ENCODE measurements around the gene OTOG.

GRCh38 chr11:17544181-17544622 is 2.9 kb upstream of the OTOG start, which contains the start of gene USH1C:
- TF ChIP-seq POLR2AphosphoS5 (IDR thresholded peaks at IDR 0.05) (no peak), CTCF (IDR thresholded peaks at IDR 0.05) (no peak)
